HuH-7 (cell line): Measurements from ENCODE around the gene POFUT2.
"Not testable (repeated sequence)": the region's sequence is repeated elsewhere in the genome, so short reads cannot be mapped to it uniquely, and the experiment has no call there.

Experiments used
- DNase-seq: peaks from one replicate; pipeline ENCODE4 v3.0.0; 2011; ENCODE audit warnings: low spot score

Gene POFUT2

GRCh38 chr21:45309987-45310381 lies 22.3 kb upstream of the POFUT2 start:
- DNase-seq: no peak

GRCh38 chr21:45309069-45309986 lies 21.6 kb upstream of the POFUT2 start:
- DNase-seq: peak; percentile 84

GRCh38 chr21:45308194-45309068 lies 20.7 kb upstream of the POFUT2 start:
- peak; percentile 57 for DNase-seq

- not testable (repeated sequence) for DNase-seq
Observed at GRCh38 chr21:45307597-45308158, 20.0 kb upstream of the POFUT2 start.

- no peak for DNase-seq
Observed at GRCh38 chr21:45306832-45307571, 19.3 kb upstream of the POFUT2 start.

- DNase-seq: no peak
Observed at GRCh38 chr21:45306453-45306831, 18.7 kb upstream of the POFUT2 start.

GRCh38 chr21:45305836-45306235 lies 18.1 kb upstream of the POFUT2 start:
- DNase-seq: no peak

GRCh38 chr21:45304945-45305344 lies 17.2 kb upstream of the POFUT2 start:
- DNase-seq: no peak

GRCh38 chr21:45304476-45304830 lies 16.8 kb upstream of the POFUT2 start:
- DNase-seq: no peak

- no peak for DNase-seq
Observed at GRCh38 chr21:45303751-45304475, 16.2 kb upstream of the POFUT2 start.

- DNase-seq: no peak
Observed at GRCh38 chr21:45303091-45303615, 15.5 kb upstream of the POFUT2 start.

GRCh38 chr21:45302082-45303061 lies 14.7 kb upstream of the POFUT2 start:
- no peak for DNase-seq

- DNase-seq: no peak
Observed at GRCh38 chr21:45301521-45302081, 13.9 kb upstream of the POFUT2 start.

GRCh38 chr21:45300786-45301520 lies 13.3 kb upstream of the POFUT2 start:
- DNase-seq: no peak

GRCh38 chr21:45299864-45300785 lies 12.4 kb upstream of the POFUT2 start:
- DNase-seq: no peak

GRCh38 chr21:45299026-45299863 lies 11.6 kb upstream of the POFUT2 start:
- DNase-seq: no peak

- no peak for DNase-seq
Observed at GRCh38 chr21:45297869-45298268, 10.2 kb upstream of the POFUT2 start.
